ENCODE data around the gene SNX8.
"Not testable (repeated sequence)": the region's sequence is repeated elsewhere in the genome, so short reads cannot be mapped to it uniquely, and the experiment has no call there.

SNX8 gene, protein sequence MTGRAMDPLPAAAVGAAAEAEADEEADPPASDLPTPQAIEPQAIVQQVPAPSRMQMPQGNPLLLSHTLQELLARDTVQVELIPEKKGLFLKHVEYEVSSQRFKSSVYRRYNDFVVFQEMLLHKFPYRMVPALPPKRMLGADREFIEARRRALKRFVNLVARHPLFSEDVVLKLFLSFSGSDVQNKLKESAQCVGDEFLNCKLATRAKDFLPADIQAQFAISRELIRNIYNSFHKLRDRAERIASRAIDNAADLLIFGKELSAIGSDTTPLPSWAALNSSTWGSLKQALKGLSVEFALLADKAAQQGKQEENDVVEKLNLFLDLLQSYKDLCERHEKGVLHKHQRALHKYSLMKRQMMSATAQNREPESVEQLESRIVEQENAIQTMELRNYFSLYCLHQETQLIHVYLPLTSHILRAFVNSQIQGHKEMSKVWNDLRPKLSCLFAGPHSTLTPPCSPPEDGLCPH

GRCh38 chr7:2314209-2314955 is at the start of gene SNX8:
Gene SNX8, minus strand, starts transcription at chr7:2314441. Its CDS starts 20 bp downstream, at chr7:2314421.
- DNase-seq (ENCODE audit: low spot score) = peak; percentile 98

DNA sequence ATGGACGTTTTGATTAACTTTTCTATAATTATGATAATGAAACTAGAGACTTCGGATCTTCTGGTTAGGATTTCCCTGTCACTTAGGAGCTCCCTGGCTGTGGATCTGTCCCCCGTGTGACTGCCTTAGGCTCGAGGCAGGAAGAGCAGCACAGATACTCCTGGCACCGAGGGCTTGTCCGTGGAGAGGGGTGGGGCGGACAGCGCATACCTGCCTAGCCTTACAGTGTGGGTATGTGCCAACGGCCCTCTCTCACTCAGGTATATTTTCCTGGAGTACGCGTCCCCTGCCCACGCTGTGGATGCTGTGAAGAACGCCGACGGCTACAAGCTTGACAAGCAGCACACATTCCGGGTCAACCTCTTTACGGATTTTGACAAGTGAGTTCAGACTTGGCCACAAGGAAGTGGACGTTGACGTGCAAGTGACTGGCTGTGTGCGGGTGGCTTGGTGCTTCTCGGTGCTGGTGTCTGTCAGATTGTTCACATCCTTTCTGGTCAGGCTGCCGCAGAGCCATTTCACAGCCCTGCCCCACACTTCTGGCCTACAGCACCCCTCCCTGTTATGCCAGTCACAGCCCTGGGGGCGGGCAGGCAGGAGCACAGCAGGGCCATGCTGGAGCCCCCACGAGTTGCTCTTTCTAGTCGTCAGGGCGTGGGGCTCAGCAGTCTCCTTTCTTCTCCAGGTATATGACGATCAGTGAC is 48.3 kb upstream of the SNX8 start:
- DNase-seq (ENCODE audit: low spot score) = no peak

DNA sequence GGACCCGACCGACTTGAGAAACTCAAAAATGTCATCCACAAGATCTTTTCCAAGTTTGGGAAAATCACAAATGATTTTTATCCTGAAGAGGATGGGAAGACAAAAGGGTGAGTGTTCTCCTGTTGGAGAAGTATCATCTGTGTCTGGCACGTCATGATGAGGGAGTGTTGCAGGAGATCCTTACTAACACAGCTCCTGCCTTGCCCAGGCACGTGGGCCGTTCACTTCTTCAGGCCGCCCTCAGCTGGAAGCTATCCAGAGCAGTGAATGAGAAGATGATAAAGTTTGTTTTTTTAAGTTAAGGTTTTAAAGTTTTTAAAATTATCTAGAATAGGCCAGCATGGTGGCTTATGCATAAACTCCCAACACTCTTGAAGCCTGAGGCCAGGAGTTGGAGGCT is 46.6 kb upstream of the SNX8 start:
- DNase-seq (ENCODE audit: low spot score) = no peak

DNA sequence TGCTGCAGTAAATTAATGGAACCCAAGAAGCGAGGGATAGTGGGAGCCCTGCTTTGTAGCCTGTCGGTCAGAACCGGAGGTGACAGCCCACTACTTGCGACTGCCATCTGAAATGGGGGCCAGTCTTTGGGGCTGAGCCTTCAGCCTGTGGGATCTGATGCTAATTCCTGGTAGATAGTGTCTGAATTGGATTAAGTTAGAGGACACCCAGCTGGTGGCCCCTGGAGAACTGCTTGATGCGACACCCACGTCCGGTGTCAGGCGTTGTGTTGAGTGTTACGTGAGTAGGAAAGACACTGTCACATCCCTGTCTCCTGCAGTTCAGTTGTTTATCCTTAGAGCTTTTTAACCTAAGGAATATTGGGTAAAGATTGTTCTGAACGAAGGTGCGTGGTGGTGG is 45.4 kb upstream of the SNX8 start:
- DNase-seq (ENCODE audit: low spot score) = no peak

GRCh38 chr7:2358968-2359527 is 44.8 kb upstream of the SNX8 start:
- DNase-seq (ENCODE audit: low spot score) = no peak

DNA sequence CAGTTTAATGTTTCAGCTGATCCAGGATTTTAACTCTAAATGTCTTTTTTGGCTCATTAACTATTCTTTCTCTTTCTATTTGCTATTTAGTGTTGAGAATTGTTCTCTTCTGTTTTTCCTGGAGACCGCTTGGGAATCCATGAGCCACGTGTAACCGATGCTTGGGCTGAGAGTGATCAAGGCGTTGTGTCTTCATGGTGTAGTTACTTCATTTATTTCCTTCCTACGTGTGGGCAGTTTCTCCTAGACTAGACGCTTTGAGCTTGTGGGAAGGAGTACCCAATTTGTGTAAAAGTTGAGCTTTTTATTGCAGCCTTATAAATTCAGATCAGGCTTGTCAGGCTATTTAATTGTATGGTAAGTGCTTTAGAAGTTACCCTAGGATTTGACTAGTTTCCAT is 43.3 kb upstream of the SNX8 start:
- DNase-seq (ENCODE audit: low spot score) = no peak

GRCh38 chr7:2357165-2357564 is 42.9 kb upstream of the SNX8 start:
- DNase-seq (ENCODE audit: low spot score) = no peak

DNA sequence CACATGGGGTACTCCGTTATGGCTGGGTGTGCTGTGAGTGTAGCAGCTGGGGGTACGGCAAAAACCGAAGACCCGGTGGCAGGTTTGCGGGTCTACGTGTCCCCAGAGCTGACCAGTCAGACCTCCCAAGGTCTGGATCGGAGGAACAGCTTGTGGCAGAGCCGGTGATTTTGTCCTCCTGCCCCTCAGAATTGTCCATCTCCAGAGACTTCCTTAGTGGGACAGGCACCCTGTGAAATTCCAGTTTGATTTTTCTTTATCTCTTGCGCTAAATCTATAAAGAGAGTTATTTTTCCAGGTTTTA is 41.4 kb upstream of the SNX8 start:
- DNase-seq (ENCODE audit: low spot score) = no peak

GRCh38 chr7:2354939-2355704 is 40.9 kb upstream of the SNX8 start:
- DNase-seq (ENCODE audit: low spot score) = no peak

DNA sequence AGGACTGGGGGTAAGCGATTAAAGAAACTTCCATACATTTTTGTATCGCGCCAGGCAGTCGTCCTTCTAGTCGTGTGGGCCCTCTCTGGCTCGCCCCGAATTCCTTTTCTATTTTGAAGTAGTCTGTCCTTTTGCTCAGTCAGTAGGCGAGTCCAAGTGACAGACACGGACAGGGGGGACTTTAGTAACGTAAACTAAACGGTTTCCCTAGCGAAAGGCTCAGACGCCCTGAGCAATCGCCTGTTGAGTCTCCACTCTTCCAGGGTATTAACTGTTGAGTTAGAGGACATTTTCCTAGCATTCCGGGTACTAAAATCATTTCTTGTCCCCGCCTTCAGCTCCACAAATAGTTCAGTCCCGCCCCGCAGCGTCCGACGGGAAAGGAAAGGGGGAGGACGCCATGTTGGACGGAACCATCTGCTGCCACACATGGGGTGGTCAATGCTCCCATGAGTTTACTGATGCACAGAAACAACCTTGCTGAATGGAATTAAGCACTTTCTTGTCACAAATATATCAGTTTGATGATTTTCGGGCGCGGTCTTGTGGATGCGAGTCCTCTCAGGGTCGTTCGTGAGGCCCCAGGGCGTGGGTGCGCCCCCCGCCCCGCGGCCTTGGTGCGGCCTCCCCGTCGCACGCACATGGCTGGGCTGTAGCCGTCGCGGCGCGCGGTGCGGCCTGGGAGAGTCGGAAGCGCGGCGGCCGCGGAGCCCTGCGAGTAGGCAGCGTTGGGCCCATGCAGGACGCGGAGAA is 40.1 kb upstream of the SNX8 start, which contains the start of gene EIF3B:
Gene EIF3B (plus strand): TSS at position 642 of the 753 bp plus-strand sequence. CDS start 95 bp downstream, at position 737.
- peak; percentile 94 for DNase-seq (ENCODE audit: low spot score)

DNA sequence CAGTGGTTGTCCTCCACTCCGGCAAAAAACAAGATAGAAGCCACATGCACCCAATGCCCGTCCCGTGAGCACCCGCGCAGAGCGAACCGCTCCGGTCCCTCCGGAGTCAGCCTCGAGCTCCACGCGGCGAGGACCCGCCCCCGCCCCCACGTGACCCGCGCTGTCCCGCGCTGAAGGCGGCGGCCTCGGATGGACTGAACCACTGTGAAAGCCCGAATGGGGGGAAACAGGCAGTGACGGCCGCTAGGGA is 39.6 kb upstream of the SNX8 start:
- peak; percentile 95 for DNase-seq (ENCODE audit: low spot score)

DNA sequence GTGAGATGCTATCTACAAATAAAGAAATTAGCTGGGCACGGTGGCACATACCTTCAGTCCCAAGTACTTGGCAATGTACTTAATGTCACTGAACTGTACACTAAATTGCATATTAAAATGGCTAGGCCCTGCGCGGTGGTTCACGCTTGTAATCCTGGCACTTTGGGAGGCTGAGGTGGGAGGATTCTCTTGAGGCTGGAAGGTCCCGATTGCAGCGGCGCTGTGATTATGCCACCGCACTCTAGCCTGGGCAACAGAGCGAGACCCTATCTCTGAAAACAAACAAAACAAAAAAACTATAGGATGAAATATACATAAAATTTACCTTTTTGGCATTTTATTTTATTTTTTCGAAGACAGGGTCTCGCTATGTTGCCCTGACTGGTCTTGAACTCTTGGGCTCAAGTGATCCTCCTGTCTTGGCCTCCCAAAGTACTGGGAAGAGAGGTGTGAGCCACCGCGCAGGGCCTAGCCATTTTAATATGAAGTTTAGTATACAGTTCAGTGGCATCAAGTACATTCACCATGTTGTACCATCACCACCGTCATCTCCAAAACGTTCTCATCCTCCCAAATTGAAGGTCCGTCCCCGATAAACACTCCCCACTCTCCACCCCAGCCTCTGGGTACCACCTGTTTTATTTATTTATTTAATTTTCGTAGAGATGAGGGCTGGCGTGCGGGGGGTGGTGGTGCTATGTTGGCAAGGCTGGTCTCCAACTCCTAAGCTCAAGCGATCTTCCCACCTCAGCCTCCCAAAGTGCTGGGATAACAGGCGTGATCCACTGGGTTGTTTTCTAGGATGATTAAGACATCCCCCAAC is 39.1 kb upstream of the SNX8 start:
- DNase-seq (ENCODE audit: low spot score) = no peak

GRCh38 chr7:2350861-2351260 is 36.6 kb upstream of the SNX8 start:
- no peak for DNase-seq (ENCODE audit: low spot score)

GRCh38 chr7:2350055-2350454 is 35.8 kb upstream of the SNX8 start:
- no peak for DNase-seq (ENCODE audit: low spot score)

- not testable (repeated sequence) for DNase-seq (ENCODE audit: low spot score)
These were observed 33.3 kb upstream of the SNX8 start for GRCh38 chr7:2347351-2348063.

GRCh38 chr7:2336626-2337299 is 22.5 kb upstream of the SNX8 start:
- no peak for DNase-seq (ENCODE audit: low spot score)

DNA sequence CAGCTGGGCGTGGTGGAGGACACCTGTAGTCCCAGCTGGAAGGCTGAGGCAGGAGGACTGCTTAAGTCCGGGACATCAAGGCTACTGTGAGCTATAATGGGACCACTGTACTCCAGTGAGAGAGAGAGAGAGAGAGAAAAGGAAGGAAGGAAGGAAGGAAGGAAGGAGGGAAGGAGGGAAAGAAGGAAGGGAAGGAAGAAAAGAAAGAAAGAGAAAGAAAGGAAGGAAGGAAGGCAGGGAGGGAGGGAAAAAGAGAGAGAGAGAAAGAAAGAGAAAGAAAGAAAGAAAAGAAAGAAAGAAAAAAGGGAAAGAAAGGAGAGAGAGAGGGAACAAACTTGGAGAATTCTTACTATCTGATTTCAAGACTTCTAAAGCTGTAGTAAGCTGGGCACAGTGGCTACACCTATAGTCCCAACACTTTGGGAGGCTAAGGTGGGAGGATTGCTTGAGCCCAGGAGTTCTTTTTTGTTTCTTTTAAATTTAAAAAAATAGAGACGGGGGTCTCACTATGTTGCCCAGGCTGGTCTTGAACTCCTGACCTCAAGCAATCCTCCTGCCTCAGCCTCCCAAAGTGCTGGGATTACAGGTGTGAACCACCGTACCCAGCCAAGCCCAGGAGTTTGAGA is 18.5 kb upstream of the SNX8 start:
- DNase-seq (ENCODE audit: low spot score) = not testable (repeated sequence)

DNA sequence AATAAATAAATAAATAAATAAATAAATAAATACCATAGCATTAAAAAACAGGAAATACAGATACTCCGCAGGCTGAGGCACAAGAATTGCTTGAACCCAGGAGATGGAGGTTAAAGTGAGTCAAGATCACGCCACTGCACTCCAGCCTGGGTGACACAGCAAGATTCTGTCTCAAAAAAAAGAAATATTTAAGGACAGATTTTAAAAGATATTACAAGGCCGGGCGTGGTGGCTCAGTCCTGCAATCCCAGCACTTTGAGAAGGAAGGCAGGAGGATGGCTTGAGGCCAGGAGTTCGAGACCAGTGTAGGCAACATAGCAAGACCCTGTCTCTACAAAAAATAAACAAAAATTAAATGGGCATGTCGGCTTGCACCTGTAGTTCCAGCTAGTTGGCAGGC is 17.5 kb upstream of the SNX8 start:
- DNase-seq (ENCODE audit: low spot score) = no peak

DNA sequence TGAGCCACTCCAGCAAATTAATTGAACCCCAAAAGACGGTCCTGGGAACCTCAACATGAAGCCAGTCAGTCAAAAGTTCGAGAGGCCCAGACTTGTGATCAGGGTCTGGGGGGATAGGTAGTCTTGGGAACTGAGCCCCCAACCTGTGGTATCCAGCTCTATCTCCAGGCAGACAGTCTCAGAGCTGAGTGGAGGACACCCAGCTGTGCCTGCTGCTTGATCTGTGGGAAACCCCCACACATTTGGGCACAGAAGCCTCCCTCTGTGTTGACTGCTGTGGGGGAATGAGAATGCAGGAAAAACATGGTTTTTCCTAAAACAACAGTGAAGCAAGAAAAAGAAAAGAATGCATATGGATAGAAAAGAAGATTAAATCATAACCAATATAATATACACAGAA is 16.3 kb upstream of the SNX8 start:
- DNase-seq (ENCODE audit: low spot score) = no peak
